BLaER1 (cell line): ENCODE measurements around the gene APOBEC3C.

Experiments used
- H3K27ac ChIP-seq: shearing (Covaris generic); formaldehyde crosslinking; 2 replicates; pipeline ENCODE4 v1.8.1; 2022
- H3K27me3 ChIP-seq: shearing (Covaris generic); formaldehyde crosslinking; 2 replicates; pipeline ENCODE4 v1.8.1; 2022
- H3K36me3 ChIP-seq: shearing (Covaris generic); formaldehyde crosslinking; 2 replicates; pipeline ENCODE4 v1.8.1; 2022
- H3K4me1 ChIP-seq: shearing (Covaris generic); formaldehyde crosslinking; 2 replicates; pipeline ENCODE4 v1.8.1; 2022
- H3K4me2 ChIP-seq: shearing (Covaris generic); formaldehyde crosslinking; 2 replicates; pipeline ENCODE4 v1.8.1; 2022
- H3K4me3 ChIP-seq: shearing (Covaris generic); formaldehyde crosslinking; 2 replicates; pipeline ENCODE4 v1.8.1; 2022
- H3K9ac ChIP-seq: shearing (Covaris generic); formaldehyde crosslinking; 2 replicates; pipeline ENCODE4 v1.8.1; 2022
- H3K9me3 ChIP-seq: shearing (Covaris generic); formaldehyde crosslinking; 2 replicates; pipeline ENCODE4 v1.8.1; 2022
- H4K20me1 ChIP-seq: shearing (Covaris generic); formaldehyde crosslinking; 2 replicates; pipeline ENCODE4 v1.8.1; 2022
- Cebpa-rat ChIP-seq: shearing (Covaris generic); IDR thresholded peaks from 2 replicates; pipeline ENCODE4 v1.8.1; 2022

APOBEC3C gene

GRCh38 chr22:39013942-39014722 is at the start of gene APOBEC3C:
Gene APOBEC3C (plus strand): TSS chr22:39014257. CDS start chr22:39014363, 106 bp downstream.
- H4K20me1 ChIP-seq, result no peaks in the 10 kb centered on the region
- peaks cover 39% of the 10 kb centered on the region for H3K4me1 ChIP-seq
- H3K36me3 ChIP-seq, result peaks cover 9% of the 10 kb centered on the region
- peak within 1 kb of the TSS; percentile 94 for H3K4me2 ChIP-seq
- peak within 1 kb of the TSS; percentile 77 for H3K9ac ChIP-seq
- H3K4me3 ChIP-seq, result peak within 1 kb of the TSS; percentile 69
- H3K9me3 ChIP-seq, result no peaks in the 10 kb centered on the region
- no peak for TF ChIP-seq Cebpa-rat
- peak within 1 kb of the TSS; percentile 82 for H3K27ac ChIP-seq
- H3K27me3 ChIP-seq, result no peaks in the 10 kb centered on the region

- TF ChIP-seq Cebpa-rat, result no peak
- Histone ChIP-seq H3K27ac (no peak overlapping the region), H3K9ac (no peak overlapping the region), H3K36me3 (no peaks in the 10 kb centered on the region), H3K4me1 (peaks cover 66% of the 10 kb centered on the region), H3K4me2 (peak overlapping the region; percentile 70), H4K20me1 (no peaks in the 10 kb centered on the region), H3K9me3 (no peaks in the 10 kb centered on the region), H3K27me3 (no peaks in the 10 kb centered on the region), H3K4me3 (no peak overlapping the region)
These were observed 49.8 kb upstream of the APOBEC3C start for GRCh38 chr22:38964306-38964705.

GRCh38 chr22:38964989-38965388 is 49.1 kb upstream of the APOBEC3C start:
- Histone ChIP-seq H3K4me1 (peaks cover 59% of the 10 kb centered on the region), H3K9me3 (no peaks in the 10 kb centered on the region), H3K36me3 (no peaks in the 10 kb centered on the region), H3K4me3 (no peak overlapping the region), H3K9ac (peak overlapping the region; percentile 24; the same call in 1 of the 2 replicates), H3K27ac (peak overlapping the region; percentile 3; the same call in 1 of the 2 replicates), H3K4me2 (peak overlapping the region; percentile 70), H4K20me1 (no peaks in the 10 kb centered on the region), H3K27me3 (no peaks in the 10 kb centered on the region)
- no peak for TF ChIP-seq Cebpa-rat

DNA sequence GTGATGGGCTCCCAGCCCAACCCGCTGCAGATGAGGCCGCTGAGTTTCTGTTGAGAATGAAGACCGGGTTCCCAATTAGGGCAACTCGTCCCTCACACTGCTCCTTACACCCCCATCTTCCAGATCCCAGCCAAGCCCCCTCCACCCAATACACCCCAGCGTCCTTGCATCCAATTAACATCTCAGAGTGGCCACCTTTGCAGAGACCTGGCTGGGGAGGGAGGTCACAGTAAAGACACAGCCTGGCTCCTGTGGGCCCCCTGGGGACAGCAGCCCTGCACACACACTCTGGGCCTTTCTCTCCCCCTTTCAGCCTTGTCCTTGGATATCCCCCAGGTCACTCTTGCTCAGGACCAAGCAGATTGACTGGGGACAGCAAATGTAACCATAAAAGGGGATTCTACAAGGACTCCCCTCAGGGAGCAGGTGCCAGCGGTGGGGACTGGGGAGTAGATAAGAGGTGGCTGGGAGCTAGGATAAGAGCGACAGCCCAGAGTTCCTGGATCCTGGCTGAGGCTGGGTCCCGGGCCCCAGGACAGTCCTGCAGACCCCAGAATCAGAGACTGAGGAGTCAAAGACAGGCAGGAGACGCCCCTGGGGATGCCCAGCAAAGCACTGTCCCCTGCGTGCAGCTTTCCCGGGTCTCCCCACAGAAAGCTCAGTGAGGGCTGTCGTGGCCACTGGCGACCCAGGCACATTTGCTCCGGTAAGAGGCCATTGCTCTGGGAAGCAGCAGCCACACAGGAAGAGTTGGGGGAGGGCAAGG is 48.3 kb upstream of the APOBEC3C start:
- Histone ChIP-seq H3K9ac (0 out of 2 replicates have a peak overlapping the region, but pooled peaks have one; percentile 6), H3K27ac (peak overlapping the region; percentile 3), H3K4me1 (peaks cover 57% of the 10 kb centered on the region), H3K27me3 (no peaks in the 10 kb centered on the region), H3K4me3 (no peak overlapping the region), H4K20me1 (no peaks in the 10 kb centered on the region), H3K36me3 (no peaks in the 10 kb centered on the region), H3K4me2 (peak overlapping the region; percentile 70), H3K9me3 (no peaks in the 10 kb centered on the region)
- TF ChIP-seq Cebpa-rat, result no peak

- no peak for TF ChIP-seq Cebpa-rat
- H3K4me1 ChIP-seq, result peaks cover 57% of the 10 kb centered on the region
- no peaks in the 10 kb centered on the region for H3K36me3 ChIP-seq
- H3K27ac ChIP-seq, result no peak overlapping the region; the same call in 1 of the 2 replicates
- H3K4me3 ChIP-seq, result no peak overlapping the region
- no peaks in the 10 kb centered on the region for H3K9me3 ChIP-seq
- H4K20me1 ChIP-seq, result no peaks in the 10 kb centered on the region
- H3K27me3 ChIP-seq, result no peaks in the 10 kb centered on the region
- H3K4me2 ChIP-seq, result peak overlapping the region; percentile 70
- no peak overlapping the region for H3K9ac ChIP-seq
These were observed 47.7 kb upstream of the APOBEC3C start for GRCh38 chr22:38966380-38966702.

GRCh38 chr22:38966942-38967341 is 47.1 kb upstream of the APOBEC3C start:
- Histone ChIP-seq H3K4me3 (no peak overlapping the region), H3K36me3 (no peaks in the 10 kb centered on the region), H3K27me3 (no peaks in the 10 kb centered on the region), H3K4me2 (peak overlapping the region; percentile 70), H4K20me1 (no peaks in the 10 kb centered on the region), H3K9ac (no peak overlapping the region), H3K9me3 (no peaks in the 10 kb centered on the region), H3K4me1 (peaks cover 57% of the 10 kb centered on the region), H3K27ac (0 out of 2 replicates have a peak overlapping the region, but pooled peaks have one; percentile 26)
- TF ChIP-seq Cebpa-rat, result no peak

- Histone ChIP-seq H3K27ac (0 out of 2 replicates have a peak overlapping the region, but pooled peaks have one; percentile 26), H3K36me3 (no peaks in the 10 kb centered on the region), H3K4me1 (peaks cover 57% of the 10 kb centered on the region), H3K9me3 (no peaks in the 10 kb centered on the region), H3K4me3 (no peak overlapping the region), H4K20me1 (no peaks in the 10 kb centered on the region), H3K4me2 (peak overlapping the region; percentile 70), H3K9ac (no peak overlapping the region), H3K27me3 (no peaks in the 10 kb centered on the region)
- no peak for TF ChIP-seq Cebpa-rat
These were observed 46.3 kb upstream of the APOBEC3C start for GRCh38 chr22:38967451-38968450.

- Histone ChIP-seq H3K27ac (no peak overlapping the region), H3K4me3 (no peak overlapping the region), H3K27me3 (no peaks in the 10 kb centered on the region), H3K9ac (no peak overlapping the region), H4K20me1 (no peaks in the 10 kb centered on the region), H3K36me3 (no peaks in the 10 kb centered on the region), H3K4me2 (peak overlapping the region; percentile 22), H3K4me1 (peaks cover 51% of the 10 kb centered on the region), H3K9me3 (no peaks in the 10 kb centered on the region)
- TF ChIP-seq Cebpa-rat, result no peak
These were observed 45.3 kb upstream of the APOBEC3C start for GRCh38 chr22:38968801-38969200.

DNA sequence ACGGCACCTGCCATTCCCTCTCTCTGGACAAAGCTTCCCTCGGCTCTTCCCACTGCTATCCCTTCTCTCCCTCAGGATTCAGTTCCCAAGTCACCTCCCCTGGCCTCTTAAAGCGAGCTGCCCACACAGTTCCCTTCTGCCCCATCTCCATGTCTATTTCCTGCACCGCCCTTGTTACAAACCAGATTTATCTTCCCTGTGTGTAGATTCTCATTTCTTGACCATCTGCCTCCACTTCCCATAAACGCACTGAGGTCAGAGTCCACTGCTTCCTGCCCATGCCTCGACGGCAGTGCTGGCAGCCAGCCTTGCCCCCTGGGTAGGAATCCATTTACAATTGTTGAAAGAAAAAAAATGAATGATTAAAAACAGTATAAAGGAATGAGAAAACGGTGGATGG is 43.5 kb upstream of the APOBEC3C start:
- Histone ChIP-seq H3K9me3 (no peaks in the 10 kb centered on the region; the same call in 1 of the 2 replicates), H3K4me3 (no peak overlapping the region), H3K27ac (no peak overlapping the region), H3K4me1 (peaks cover 36% of the 10 kb centered on the region), H4K20me1 (no peaks in the 10 kb centered on the region), H3K9ac (no peak overlapping the region), H3K4me2 (no peak overlapping the region), H3K36me3 (no peaks in the 10 kb centered on the region), H3K27me3 (no peaks in the 10 kb centered on the region)
- no peak for TF ChIP-seq Cebpa-rat
